Putamen (tissue), 1 donor: Measurements from ENCODE around the gene CHCHD3.
A peak's percentile ranks its signal among the peaks of the same experiment; 100 is the strongest.

Source experiments
- DNase-seq: peaks from one replicate; pipeline ENCODE4 v3.0.0-alpha.2; 2016; ENCODE audit warnings: low spot score

CHCHD3 gene

GRCh38 chr7:132817949-132818348 is 263.9 kb downstream of the CHCHD3 start:
- DNase-seq, result no peak

DNA sequence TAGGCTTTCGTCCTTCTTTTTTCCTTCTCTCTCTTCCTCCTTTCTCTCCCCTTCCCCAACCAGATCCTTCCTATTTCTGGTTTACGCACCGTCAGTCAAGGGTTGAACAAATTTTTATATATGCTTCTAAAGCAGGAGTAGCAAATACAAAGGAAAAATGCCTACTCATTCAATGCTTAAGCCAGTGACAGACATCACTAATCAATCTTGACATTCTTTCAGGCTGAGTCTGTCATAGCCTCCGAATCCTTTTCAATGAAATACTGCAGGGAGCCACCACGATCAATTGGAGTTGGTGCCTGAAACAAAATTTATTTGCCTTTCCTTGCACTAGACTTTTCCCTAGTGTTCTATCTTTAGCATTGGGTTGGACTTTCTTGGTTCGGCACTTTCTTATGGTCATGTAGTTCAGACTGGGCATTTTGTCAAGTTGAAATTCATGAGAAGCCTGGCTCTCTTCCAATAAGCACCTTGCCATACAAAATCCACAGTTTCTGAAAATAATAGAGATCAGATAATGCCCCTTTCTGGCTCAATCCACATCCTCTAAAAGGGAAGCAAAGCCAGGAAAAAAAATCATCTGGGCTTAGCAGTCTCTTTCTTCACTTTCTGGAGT is 266.1 kb downstream of the CHCHD3 start:
- no peak for DNase-seq

- no peak for DNase-seq
Measured at GRCh38 chr7:132815130-132815529, 266.8 kb downstream of the CHCHD3 start.

DNA sequence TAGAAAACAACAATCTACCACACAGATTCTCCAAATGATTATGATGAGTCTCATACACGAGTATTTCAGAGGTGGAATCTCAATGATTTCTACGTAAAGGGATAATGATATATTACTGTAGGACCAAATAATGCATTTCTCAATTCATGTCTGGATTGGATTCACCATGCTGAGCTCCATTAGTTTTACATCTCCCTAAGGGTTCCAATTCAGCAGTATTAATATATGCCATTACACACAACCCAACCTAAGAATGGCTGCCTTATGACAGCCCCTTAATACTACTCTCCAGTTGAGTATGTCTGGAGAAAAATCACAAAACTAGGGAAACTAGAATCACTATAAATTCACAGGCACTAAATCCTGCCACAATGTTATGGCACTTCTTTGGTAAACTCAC is 271.3 kb downstream of the CHCHD3 start:
- DNase-seq, result no peak

GRCh38 chr7:132806834-132807233 is 275.1 kb downstream of the CHCHD3 start:
- no peak for DNase-seq

- DNase-seq, result no peak
Measured at GRCh38 chr7:132805766-132806165, 276.1 kb downstream of the CHCHD3 start.

DNA sequence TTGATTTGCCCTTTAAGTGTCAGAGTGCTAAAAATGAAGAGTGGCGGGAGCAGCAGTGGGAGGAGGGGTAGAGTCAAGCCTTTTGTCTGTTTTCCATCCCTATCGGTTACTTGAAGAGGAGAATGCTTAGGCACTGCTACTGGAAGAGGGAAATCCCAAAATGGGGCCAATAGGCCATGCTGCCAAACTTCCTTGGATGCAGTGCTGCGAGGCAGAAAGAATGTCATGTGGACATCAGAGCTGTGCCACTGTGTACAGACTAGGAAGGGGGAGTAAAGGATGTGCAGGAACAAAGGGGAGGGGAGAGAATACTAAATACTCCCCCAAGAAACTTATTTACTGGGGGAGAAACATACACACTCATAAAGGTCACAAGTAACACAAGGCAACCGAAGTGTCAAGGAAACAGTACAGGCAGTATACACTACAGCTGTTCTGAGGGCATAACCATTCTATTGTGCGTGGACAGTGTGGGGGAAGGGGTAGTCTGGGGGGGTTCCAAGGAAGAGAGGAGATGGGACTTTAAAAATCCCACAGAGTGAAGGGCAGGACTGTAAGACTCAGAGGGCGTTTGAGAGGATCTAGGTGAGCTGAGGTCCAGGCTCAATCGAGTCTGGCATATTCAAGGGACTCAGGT is 276.9 kb downstream of the CHCHD3 start:
- no peak for DNase-seq

- no peak for DNase-seq
Measured at GRCh38 chr7:132800522-132800921, 281.4 kb downstream of the CHCHD3 start.

GRCh38 chr7:132799081-132799413 is 282.8 kb downstream of the CHCHD3 start:
- DNase-seq, result no peak

- DNase-seq, result peak; percentile 59
Measured at GRCh38 chr7:132797152-132797551, 284.7 kb downstream of the CHCHD3 start.

GRCh38 chr7:132793474-132793873 is 288.4 kb downstream of the CHCHD3 start:
- DNase-seq, result no peak

GRCh38 chr7:132791036-132791435 is 290.9 kb downstream of the CHCHD3 start:
- DNase-seq, result no peak

GRCh38 chr7:132790104-132790503 is 291.8 kb downstream of the CHCHD3 start:
- DNase-seq, result no peak

DNA sequence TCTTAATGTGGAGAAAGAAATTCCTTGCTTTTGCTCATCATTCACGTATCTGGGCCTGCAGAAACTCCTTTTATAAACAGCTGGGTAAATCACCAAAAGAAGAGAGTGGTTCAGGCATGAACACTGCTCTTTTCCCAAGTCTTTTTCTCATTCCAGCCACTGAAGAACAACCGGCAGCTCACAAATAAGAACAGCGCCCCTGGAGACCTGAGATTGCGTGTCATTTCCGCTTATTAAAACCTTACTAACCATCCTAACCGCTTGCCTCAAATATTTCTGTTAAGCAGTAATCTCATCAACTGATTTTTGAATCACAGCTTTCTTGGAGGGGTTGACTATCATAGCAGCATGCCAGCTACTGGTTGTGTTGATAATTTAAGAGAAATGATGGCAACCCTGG is 292.6 kb downstream of the CHCHD3 start:
- no peak for DNase-seq

- DNase-seq, result no peak
Measured at GRCh38 chr7:132785870-132786269, 296.0 kb downstream of the CHCHD3 start.

GRCh38 chr7:132784406-132784805 is 297.5 kb downstream of the CHCHD3 start:
- DNase-seq, result no peak

DNA sequence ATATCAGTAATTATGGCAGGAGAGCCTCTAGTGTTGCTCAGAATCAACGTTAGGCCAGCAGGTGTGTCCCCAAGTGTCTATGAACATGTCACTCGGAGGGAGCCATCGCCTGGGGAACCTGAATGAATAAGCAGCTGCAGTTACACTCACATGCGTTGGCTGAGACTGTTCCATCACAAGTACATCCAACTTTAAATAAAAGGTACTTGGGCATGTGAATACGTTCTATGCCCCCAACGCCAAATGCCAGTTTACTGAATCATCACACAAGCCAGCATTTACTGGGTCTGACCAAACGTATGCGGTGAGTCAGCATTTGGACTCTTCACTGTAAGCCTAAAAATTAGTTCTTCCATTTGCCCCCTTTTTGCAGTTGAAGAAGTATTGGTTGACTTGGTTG is 298.1 kb downstream of the CHCHD3 start:
- DNase-seq, result no peak

DNA sequence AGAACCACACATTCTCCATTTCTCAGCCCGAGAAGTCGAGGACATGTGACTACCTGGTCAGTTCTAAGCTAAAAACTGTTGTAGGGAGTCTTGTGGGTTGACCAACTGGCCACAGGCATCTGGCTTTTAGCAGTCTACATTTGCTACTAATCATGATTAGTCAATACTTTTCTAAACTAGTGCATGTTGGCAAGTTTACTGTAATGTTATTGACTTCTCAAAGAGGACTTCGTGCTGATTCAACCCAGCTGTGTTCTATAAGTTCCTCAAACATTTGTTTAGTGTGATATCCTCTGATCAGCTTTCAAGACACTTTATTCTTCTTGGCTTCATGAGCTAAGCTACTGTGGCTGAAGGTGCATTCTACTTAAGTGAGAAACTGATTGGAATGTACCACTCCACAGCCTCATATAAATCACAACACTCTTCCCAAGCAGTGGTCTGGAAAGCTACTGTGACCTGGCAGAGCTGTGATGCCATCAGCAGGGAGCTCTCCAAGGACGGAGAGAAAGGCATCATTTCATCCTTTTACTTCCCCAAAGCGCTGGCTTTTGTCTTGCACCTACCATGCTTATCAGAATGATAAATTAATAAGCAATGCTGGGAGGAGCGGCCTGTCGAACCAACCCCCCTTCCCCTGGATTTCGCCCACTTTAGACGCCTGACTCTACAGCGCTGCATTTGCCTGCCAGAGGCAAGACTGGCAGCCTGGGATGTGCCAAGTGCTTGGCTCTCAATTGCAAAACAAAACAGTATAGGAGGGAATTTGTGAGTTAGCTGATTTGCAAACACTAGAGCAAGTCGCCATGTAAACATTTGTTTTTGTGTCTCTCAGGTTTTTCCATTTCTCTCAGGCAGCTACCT is 298.9 kb downstream of the CHCHD3 start:
- DNase-seq, result no peak

DNA sequence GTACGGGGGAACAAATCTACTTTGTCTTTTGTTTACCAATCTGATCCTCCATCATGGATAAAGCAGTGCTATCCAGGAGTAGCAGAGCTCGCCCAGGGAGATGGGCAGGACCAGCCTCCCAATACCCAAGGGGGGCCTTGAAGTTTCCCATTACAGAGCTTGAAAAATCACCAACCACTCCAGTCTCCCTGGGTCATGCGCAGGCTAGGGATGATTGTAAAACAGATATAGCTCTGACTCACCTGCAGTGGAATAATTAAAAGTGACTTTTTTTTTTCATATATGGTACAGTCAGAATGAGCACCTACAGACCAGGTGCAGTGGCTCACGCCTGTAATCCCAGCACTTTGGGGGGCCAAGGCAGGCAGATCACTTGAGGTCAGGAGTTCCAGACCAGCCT is 301.1 kb downstream of the CHCHD3 start:
- no peak for DNase-seq

DNA sequence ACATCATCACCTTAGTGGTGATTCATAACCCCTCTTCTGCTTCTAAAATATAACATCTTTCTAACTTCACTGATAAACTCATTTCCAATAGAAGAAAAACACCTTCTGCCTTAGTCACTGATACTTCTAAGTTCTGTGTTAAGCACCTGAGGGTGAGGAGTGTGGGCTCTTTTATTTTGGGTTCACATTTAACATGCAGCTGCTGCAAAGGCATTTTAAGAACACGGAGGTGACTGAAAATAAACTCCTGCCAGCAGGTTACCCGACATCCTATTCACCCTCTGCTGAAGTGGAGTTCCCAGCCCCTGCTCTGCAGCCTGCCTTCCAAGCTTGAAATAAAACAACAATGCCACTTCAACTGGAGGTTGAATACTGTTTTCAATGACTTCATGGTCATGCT is 302.7 kb downstream of the CHCHD3 start:
- peak; percentile 60 for DNase-seq

- DNase-seq, result no peak
Measured at GRCh38 chr7:132778761-132779160, 303.1 kb downstream of the CHCHD3 start.

GRCh38 chr7:132777956-132778355 is 303.9 kb downstream of the CHCHD3 start:
- DNase-seq, result no peak

GRCh38 chr7:132777414-132777813 is 304.5 kb downstream of the CHCHD3 start:
- DNase-seq, result no peak
